GM19023 (cell line): ENCODE results near the gene TTC9B.

Experiments used
- ATAC-seq: cut with Tn5 transposase; IDR thresholded peaks from one replicate; pipeline ENCODE4 v1.9.1; 2021; ENCODE audit warnings: mild to moderate bottlenecking, moderate library complexity; ENCODE audit not compliant: unreplicated experiment

The TTC9B gene

DNA sequence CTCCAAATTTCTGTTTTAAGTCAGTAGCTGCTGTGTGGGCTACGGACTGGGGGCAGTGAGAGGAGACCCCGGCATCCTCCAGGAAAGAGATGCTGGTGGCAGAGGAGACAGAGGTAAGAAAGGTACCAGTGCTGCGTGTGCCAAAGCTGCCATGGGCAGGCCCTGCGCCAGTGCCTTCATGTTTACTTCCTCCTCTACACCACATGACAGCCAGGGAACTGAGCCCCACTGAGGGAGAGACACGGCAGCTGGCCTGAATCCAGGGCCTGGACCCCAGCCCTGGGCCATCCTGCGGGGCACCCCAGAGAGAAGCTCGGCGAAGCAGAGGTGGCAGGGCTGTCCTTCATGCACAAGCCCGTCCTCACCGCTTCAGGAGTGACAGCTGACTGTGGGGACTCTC lies 31.0 kb upstream of the TTC9B start:
- no peak for ATAC-seq

- no peak for ATAC-seq
These were observed 29.6 kb upstream of the TTC9B start for GRCh38 chr19:40247735-40248262.

DNA sequence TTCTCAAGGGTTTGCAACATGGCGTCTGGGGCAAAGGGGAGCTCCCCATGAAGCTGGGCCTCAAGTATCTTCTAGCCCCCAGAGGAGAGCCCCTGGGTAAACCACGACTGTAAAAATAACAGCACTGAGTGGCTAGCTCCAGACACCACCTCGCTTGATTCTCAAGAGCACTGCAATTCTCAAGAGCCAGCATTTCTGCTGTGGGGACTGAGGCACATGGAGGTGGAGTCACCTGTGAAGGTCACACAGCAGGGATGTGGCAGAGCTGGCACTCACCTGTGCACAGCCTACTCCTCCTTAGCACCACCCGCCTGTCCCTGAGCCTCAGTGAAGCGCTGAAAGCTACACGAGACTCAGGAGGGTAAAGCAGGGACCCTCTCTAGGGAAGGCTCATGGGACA lies 29.0 kb upstream of the TTC9B start:
- no peak for ATAC-seq

DNA sequence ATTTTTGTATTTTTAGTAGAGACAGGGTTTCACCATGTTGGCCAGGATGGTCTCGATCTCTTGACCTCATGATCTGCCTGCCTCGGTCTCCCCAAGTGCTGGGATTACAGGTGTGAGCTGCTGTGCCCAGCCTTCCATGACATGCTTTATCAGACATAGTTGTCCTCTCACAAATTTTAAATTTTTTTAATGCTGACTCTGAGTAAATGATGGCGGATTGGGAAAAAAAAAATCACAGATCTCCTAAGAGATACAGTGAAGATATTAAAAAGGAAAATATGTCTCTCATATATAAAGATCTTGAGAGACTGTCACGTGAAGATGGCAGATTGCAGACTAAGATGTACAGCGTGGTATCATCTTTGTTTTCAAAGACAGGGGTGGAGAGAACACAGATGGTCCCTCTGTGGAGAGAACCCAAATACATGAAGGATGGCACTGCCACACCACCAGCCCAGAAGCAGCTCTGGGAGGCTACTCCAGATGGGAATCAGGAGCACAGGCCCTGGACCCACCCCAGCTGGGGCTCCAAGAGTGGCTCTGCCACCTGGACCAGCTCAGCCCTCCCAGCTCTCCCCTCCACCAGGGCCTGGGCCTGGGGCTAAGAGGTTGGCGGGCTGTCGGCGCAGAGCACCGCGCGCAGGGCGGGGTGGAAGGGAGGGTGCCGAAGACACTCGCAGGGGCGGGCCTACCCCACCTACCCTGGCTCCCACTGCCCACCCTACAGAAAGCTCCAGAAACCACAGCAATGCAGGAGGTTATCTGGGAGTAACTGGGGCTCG lies 28.3 kb upstream of the TTC9B start:
- no peak for ATAC-seq

GRCh38 chr19:40245506-40246128 lies 27.4 kb upstream of the TTC9B start:
- ATAC-seq = no peak

GRCh38 chr19:40244579-40245317 lies 26.6 kb upstream of the TTC9B start:
- ATAC-seq = no peak

- ATAC-seq = no peak
These were observed 25.0 kb upstream of the TTC9B start for GRCh38 chr19:40243181-40243580.

- no peak for ATAC-seq
These were observed 24.3 kb upstream of the TTC9B start for GRCh38 chr19:40242480-40242879.

DNA sequence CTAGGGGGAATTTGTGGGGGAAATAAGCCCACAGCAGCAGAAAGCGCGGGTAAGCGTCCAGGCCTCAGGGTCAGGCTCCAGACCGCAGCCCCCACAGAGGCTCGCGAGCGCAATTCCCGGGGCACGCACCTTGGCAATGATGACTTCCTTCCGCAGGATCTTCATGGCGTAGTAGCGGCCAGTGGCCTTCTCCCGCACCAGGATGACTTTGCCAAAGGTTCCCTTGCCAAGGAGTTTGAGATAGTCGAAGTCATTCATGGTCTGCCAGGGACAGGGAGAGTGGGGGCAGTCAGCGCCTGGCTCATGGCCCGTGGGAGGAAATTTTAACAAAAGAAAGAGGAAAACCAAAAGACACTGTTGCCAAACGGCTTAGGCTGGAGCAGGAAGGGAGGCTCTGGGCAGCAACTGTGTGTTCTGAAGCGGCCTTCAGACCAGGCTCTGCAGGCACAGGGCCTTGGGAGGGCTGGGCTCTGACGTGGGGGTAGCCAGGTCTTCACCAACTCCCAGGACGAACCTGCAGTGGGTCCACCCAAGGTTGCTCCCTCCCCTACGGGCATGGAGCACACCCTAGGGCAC lies 23.7 kb upstream of the TTC9B start:
- ATAC-seq = no peak

- ATAC-seq = no peak
These were observed 23.1 kb upstream of the TTC9B start for GRCh38 chr19:40241125-40241808.

GRCh38 chr19:40240332-40240731 lies 22.1 kb upstream of the TTC9B start:
- ATAC-seq = no peak

GRCh38 chr19:40239415-40240226 lies 21.4 kb upstream of the TTC9B start:
- ATAC-seq = no peak

GRCh38 chr19:40238775-40239174 lies 20.6 kb upstream of the TTC9B start:
- ATAC-seq = no peak

- no peak for ATAC-seq
These were observed 19.6 kb upstream of the TTC9B start for GRCh38 chr19:40237791-40238190.

- ATAC-seq = no peak
These were observed 18.2 kb upstream of the TTC9B start for GRCh38 chr19:40236366-40236765.

- ATAC-seq = no peak
These were observed 17.8 kb upstream of the TTC9B start for GRCh38 chr19:40236026-40236355.

- no peak for ATAC-seq
These were observed 17.2 kb upstream of the TTC9B start for GRCh38 chr19:40235238-40236025.

DNA sequence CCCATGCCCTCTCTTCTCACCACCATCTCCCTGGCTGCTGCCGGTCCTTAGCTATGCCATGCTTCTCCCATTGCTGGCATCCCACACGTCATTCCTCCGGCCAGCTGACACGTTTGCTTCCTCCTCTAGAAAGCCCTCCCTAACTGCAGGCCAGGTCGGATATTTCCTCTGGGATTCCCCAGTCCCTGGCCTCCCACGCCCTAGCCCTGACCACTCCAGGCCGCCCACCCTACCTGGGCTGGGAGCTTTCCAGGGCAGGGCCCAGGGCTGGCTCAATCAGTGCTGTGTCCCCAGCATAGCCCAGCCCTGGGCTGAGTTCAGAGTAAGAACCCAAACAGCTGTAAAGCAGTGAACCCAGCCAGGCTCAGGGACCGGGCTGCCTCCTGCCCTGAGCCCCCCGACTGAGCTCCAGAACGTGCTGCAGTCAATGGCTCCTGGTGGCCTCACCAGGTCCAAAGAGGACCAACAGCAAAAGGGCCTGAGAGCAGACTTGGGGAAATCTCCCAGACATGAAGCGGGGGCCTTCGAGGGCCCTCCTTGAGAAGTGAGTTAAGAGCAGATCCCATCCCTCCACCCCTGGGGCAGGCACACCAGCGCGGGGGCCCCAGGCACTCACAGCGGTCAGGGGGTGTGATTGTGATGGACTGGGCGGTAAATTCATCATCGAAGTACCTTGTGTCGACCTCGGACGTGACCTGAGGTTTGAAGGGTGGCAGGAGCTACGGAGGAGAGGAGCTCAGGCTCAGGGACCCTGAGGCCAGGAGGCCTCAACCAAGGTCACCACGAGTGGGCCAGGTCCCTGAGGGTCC lies 16.4 kb upstream of the TTC9B start:
- no peak for ATAC-seq
